Liver (tissue), 9 donors: ENCODE results near the gene PLAC8. TPM values are rescaled to one million over a fixed set of nuclear protein-coding genes. Genes with fewer than 3 reads are reported as not detected.

Experiments used
- DNase-seq: peaks from one replicate; pipeline ENCODE4 v3.0.0-alpha.2; 2017; ENCODE audit warnings: low spot score
- H3K27ac ChIP-seq, 2 donors: one replicate each; pipeline ENCODE4 v1.7.0; 2013; ENCODE audit warnings: inconsistent platforms in 2 of 2, low read length in 2 of 2, control low read depth in 1 of 2, low read depth in 1 of 2, mild to moderate bottlenecking in 1 of 2
- H3K27me3 ChIP-seq, 4 donors: one replicate each; pipeline versions ENCODE4 v1.6.1 to v1.7.0; 2013; ENCODE audit warnings: low read length in 3 of 4, inconsistent platforms in 1 of 4, mild to moderate bottlenecking in 1 of 4, moderate library complexity in 1 of 4; ENCODE audit not compliant: control insufficient read depth in 4 of 4, insufficient read depth in 4 of 4
- H3K36me3 ChIP-seq, 4 donors: one replicate each; pipeline versions ENCODE4 v1.6.1 to v1.7.0; 2013; ENCODE audit warnings: low read length in 3 of 4, mild to moderate bottlenecking in 3 of 4, low read depth in 1 of 4, moderate library complexity in 1 of 4; ENCODE audit not compliant: control insufficient read depth in 4 of 4, insufficient read depth in 3 of 4
- H3K4me1 ChIP-seq, 4 donors: one replicate each; pipeline versions ENCODE4 v1.6.1 to v1.7.0; 2013; ENCODE audit warnings: low read length in 3 of 4, mild to moderate bottlenecking in 3 of 4, moderate library complexity in 1 of 4; ENCODE audit not compliant: control insufficient read depth in 4 of 4, insufficient read depth in 4 of 4
- H3K4me3 ChIP-seq, 3 donors: one replicate each; pipeline versions ENCODE4 v1.6.1 to v1.7.0; 2013; ENCODE audit warnings: low read length in 3 of 3, control low read depth in 1 of 3, low read depth in 1 of 3, mild to moderate bottlenecking in 1 of 3
- H3K9ac ChIP-seq, 2 donors: one replicate each; pipeline ENCODE4 v1.7.0; 2013; ENCODE audit warnings: low read length in 2 of 2, mild to moderate bottlenecking in 2 of 2, moderate library complexity in 2 of 2, control low read depth in 1 of 2, low read depth in 1 of 2
- H3K9me3 ChIP-seq, 4 donors: one replicate each; pipeline versions ENCODE4 v1.6.1 to v1.7.0; 2013; ENCODE audit warnings: low read length in 3 of 4; ENCODE audit not compliant: control insufficient read depth in 4 of 4
- ATF3 ChIP-seq: IDR thresholded peaks from 2 replicates; pipeline ENCODE4 v1.6.1; 2016; ENCODE audit warnings: antibody characterized with exemption
- CTCF ChIP-seq: fragments of 150-350 bp; IDR thresholded peaks from 2 replicates; pipeline ENCODE4 v1.5.1; 2017; ENCODE audit warnings: improper control_type of control experiment, low read depth, low read length; ENCODE audit not compliant: missing input control
- EGR1 ChIP-seq, 2 donors: IDR thresholded peaks; 2 replicates each; pipeline ENCODE4 v1.6.1; 2016 to 2018; ENCODE audit warnings: antibody characterized with exemption in 2 of 2, low read depth in 2 of 2
- FOXA1 ChIP-seq: IDR thresholded peaks from 2 replicates; pipeline ENCODE4 v1.6.1; 2016; ENCODE audit warnings: antibody characterized with exemption
- FOXA2 ChIP-seq: IDR thresholded peaks from 2 replicates; pipeline ENCODE4 v1.6.1; 2016; ENCODE audit warnings: antibody characterized with exemption
- GABPA ChIP-seq, 2 donors: IDR thresholded peaks in 1 of 2; conservative IDR thresholded peaks in 1 of 2; 2 replicates each; pipeline ENCODE4 v1.6.1; 2016; ENCODE audit warnings: antibody characterized with exemption in 2 of 2, mild to moderate bottlenecking in 1 of 2, moderate library complexity in 1 of 2
- HNF4A ChIP-seq, 2 donors: conservative IDR thresholded peaks; 2 replicates each; pipeline ENCODE4 v1.6.1; 2016; ENCODE audit warnings: antibody characterized with exemption in 2 of 2, mild to moderate bottlenecking in 2 of 2
- HNF4G ChIP-seq: IDR thresholded peaks from 2 replicates; pipeline ENCODE4 v1.6.1; 2016; ENCODE audit warnings: antibody characterized with exemption
- MAX ChIP-seq: IDR thresholded peaks from 2 replicates; pipeline ENCODE4 v1.6.1; 2016; ENCODE audit warnings: antibody characterized with exemption
- NR2F2 ChIP-seq: IDR thresholded peaks from 2 replicates; pipeline ENCODE4 v1.6.1; 2016; ENCODE audit warnings: antibody characterized with exemption
- RAD21 ChIP-seq, 2 donors: IDR thresholded peaks; 2 replicates each; pipeline ENCODE4 v1.6.1; 2016; ENCODE audit warnings: antibody characterized with exemption in 2 of 2, mild to moderate bottlenecking in 2 of 2
- REST ChIP-seq: IDR thresholded peaks from 2 replicates; pipeline ENCODE4 v1.6.1; 2016; ENCODE audit warnings: antibody characterized with exemption, mild to moderate bottlenecking
- RXRA ChIP-seq, 2 donors: IDR thresholded peaks; 2 replicates each; pipeline ENCODE4 v1.6.1; 2017 to 2018; ENCODE audit warnings: antibody characterized with exemption in 2 of 2, mild to moderate bottlenecking in 1 of 2
- SP1 ChIP-seq: IDR thresholded peaks from 2 replicates; pipeline ENCODE4 v1.6.1; 2018; ENCODE audit warnings: antibody characterized with exemption, mild to moderate bottlenecking
- TAF1 ChIP-seq: conservative IDR thresholded peaks from 2 replicates; pipeline ENCODE4 v1.6.1; 2016; ENCODE audit warnings: antibody characterized with exemption, mild to moderate bottlenecking
- YY1 ChIP-seq: IDR thresholded peaks from 2 replicates; pipeline ENCODE4 v1.6.1; 2016; ENCODE audit warnings: antibody characterized with exemption, mild to moderate bottlenecking
- ZBTB33 ChIP-seq: IDR thresholded peaks from 2 replicates; pipeline ENCODE4 v1.6.1; 2016; ENCODE audit warnings: antibody characterized with exemption
- WGBS: extraction: QIAGEN DNeasy Blood & Tissue Kit; methylation state at CpG from one replicate; pipeline ENCODE4 v1.1.7; 2013; 5-methylcytosine and 5-hydroxymethylcytosine counted together
- polyA plus RNA-seq, 2 donors: library from polyadenylated mRNA; stranded (reverse) in 1 of 2; unstranded in 1 of 2; fragments of 200-250 nt in 1 of 2; fragments of >200 nt in 1 of 2; fragmentation: Nextera tagmentation in 1 of 2; extraction: Ambion mirVana in 1 of 2; gene quantifications; one replicate each; pipeline versions ENCODE4 v1.2.1 to v1.2.3, GENCODE V29; 2013 to 2015
- total RNA-seq, 2 donors: library from RNA; depleted of rRNA; stranded (reverse); fragments of >200 nt; gene quantifications; one replicate each; pipeline ENCODE4 v1.2.3, GENCODE V29; 2014
- donor health status: healthy.
- donor health status: healthy.
- donor health status: healthy.
- donor health status: healthy.
- donor health status: healthy.

PLAC8 gene
- total and polyA plus RNA-seq, 4 donors: 8.1 to 63.2 (median 14.2) TPM

- Histone ChIP-seq H3K4me3 (no peak overlapping the region), H3K4me1 (peaks cover 0 to 9% (median 5%) of the 10 kb centered on the region in 4 donors), H3K9me3 (no peaks in the 10 kb centered on the region), H3K27me3 (no peaks in the 10 kb centered on the region), H3K36me3 (peaks cover 0 to 1% (median 0%) of the 10 kb centered on the region in 4 donors), H3K27ac (peak overlapping the region in 1 of 2 donors; percentile 36), H3K9ac (no peak overlapping the region)
- WGBS: 75% methylated on average over 26 of the region's 26 CpGs
- no peak for TF ChIP-seq ZBTB33
- TF ChIP-seq RXRA (IDR thresholded peaks at IDR 0.05): no peak
- no peak for TF ChIP-seq SP1
- no peak for TF ChIP-seq TAF1
- TF ChIP-seq NR2F2: no peak
- TF ChIP-seq HNF4G: no peak
- TF ChIP-seq MAX: no peak
- TF ChIP-seq FOXA1: no peak
- no peak for TF ChIP-seq ATF3
- no peak for TF ChIP-seq FOXA2
- no peak for TF ChIP-seq CTCF
- TF ChIP-seq GABPA (IDR thresholded peaks at IDR 0.05 in 1 of 2, conservative IDR thresholded peaks at IDR 0.05 in 1 of 2): no peak
- TF ChIP-seq EGR1 (IDR thresholded peaks at IDR 0.05; ENCODE audit: low read depth in 2 of 2): no peak
- no peak for TF ChIP-seq REST
- no peak for TF ChIP-seq RAD21 (IDR thresholded peaks at IDR 0.05)
- TF ChIP-seq HNF4A (conservative IDR thresholded peaks at IDR 0.05): no peak
- no peak for TF ChIP-seq YY1
- DNase-seq: no peak
These were observed 6.2 kb downstream of the PLAC8 start for GRCh38 chr4:83108101-83108861.
